Measurements from ENCODE around the gene TRIM27.
"Not testable (repeated sequence)": the region's sequence is repeated elsewhere in the genome, so short reads cannot be mapped to it uniquely, and the experiment has no call there.

Gene TRIM27

GRCh38 chr6:28895131-28895812, 28.5 kb downstream of the TRIM27 start:
- peak; percentile 98 for DNase-seq

DNA sequence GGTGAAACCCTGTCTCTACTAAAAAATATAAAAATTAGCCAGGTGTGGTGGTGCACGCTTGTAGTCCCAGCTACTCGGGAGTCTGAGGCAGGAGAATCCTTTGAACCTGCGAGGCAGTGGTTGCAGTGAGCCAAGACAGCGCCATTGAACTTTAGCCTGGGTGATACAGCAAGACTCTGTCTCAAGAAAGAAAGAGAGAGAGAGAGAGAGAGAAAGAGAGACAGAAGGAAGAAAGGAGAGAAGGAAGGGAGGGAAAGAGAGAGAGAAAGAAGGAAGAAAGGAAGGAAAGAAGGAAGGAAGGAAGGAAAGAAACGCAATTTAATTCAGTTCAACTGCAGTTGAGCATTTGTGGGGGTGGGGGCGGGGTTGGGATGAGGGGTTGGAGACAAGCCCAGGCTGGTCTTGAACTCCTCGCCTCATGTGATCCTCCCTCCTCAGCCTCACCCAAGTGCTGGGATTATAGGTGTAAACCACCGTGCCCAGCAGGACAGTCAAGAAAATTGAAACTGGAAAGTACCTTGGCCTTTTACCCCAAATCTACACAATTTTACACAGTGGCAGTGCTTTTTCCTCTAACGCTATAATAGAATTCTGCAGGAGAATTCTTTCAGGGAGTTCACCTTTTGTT, 30.5 kb downstream of the TRIM27 start:
- no peak for DNase-seq

GRCh38 chr6:28892525-28892924, 31.3 kb downstream of the TRIM27 start:
- no peak for DNase-seq

DNA sequence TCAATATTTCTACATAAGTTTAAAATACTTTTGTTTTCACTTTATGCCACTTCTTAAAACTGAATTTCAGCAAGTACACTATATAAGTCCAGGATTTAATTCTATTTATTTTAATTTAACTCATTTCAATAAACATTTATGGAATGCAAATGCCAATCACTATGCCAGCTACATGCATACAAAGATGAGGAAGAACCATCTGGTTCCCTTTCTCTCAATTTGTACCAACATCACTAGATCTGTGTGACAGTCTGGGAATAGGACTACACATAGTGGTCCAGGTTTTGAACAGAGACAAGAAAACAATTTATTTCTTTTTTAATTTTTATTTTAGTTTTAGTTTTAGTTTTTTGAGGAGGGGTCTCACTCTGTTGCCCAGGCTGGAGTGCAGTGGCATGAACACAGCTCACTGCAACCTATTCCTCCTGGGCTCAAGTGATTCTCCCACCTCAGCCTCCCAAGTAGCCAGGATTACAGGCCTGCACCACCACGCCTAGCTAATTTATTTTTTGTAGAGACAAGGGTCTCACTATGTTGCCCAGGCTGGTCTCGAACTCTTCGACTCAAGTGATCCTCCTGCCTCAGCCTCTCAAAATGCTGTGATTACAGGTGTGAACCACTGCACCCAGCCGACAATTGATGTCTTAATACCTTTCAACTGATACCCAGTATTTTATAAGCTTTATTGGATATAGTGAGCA, 35.8 kb downstream of the TRIM27 start:
- no peak for DNase-seq

DNA sequence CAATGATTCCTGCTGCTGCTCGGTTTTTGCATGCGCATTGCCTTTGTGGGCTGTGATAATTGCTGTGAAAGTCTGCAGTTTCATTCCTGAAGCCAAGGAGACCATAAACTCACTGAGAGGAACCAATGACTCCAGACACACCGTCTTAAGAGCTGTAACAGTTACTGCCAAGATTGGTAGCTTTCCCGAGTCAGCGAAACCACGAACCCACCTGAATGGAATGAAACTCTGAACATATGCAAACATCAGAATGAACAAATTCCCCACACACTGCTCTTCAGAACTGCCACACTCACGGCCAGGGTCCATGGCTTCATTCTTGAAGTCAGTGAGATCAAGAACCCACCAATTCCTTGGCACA, 37.7 kb downstream of the TRIM27 start:
- no peak for DNase-seq

DNA sequence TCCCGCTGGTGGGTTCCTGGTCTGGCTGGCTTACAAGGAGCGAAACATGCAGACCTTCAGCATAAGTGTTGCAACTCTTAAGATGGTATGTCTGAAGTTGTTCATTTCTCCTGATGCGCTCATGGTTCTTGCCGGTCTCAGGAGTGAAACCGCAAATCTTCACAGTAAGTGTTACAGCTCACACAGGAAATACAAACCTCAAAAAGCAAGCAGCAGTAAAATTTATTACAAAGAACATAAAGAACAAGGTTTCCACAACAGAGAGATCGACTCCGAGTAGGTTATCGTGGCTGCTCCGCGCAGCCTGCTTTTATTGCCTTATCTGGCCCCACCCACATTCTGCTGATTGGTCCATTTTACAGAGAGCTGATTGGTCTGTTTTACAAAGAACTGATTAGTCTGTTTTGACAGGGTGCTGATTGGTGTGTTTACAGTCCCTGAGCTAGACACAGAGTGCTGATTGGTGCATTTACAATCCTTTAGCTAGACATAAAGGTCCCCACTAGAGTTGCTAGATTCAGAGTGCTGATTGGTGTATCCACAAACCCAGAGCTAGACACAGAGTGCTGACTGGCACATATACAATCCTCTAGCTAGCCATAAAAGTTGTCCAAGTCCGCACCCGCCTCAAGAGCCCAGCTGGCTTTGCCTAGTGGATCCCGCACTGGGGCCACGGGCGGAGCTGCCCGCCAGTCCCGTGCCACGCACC, 39.2 kb downstream of the TRIM27 start:
- DNase-seq: no peak

GRCh38 chr6:28880894-28881780, 42.6 kb downstream of the TRIM27 start:
- DNase-seq: peak; percentile 84 to 87

GRCh38 chr6:28880519-28880893, 43.3 kb downstream of the TRIM27 start:
- DNase-seq: peak in 1 of 2 experiments; percentile 19

GRCh38 chr6:28876710-28877109, 47.1 kb downstream of the TRIM27 start:
- DNase-seq: no peak

DNA sequence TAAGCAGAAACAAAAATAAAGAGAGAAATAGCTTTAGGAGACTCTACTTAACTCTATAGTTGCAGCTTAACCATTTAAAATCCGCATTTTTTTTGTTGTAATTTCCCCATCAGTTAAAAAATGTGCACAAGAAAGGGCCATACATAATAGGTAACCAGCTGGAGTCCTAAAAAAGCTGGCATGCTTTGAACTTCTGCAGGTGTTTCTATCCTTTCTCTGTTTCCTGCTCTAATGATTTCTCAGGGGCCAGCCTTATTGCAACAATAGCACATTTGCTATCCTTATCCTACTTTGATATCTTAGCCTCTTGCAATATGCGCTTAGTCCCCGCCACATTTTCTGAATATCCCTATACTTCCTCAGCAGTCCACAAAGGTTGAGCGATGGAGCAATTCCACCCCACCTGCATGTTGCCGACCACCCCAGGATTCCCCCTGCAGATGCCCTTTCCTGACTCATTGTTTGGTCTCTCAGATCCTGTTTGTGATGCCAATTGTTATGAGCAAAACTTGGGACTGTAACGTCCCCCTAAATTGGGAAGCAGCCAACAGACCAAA, 48.5 kb downstream of the TRIM27 start:
- no peak for DNase-seq

DNA sequence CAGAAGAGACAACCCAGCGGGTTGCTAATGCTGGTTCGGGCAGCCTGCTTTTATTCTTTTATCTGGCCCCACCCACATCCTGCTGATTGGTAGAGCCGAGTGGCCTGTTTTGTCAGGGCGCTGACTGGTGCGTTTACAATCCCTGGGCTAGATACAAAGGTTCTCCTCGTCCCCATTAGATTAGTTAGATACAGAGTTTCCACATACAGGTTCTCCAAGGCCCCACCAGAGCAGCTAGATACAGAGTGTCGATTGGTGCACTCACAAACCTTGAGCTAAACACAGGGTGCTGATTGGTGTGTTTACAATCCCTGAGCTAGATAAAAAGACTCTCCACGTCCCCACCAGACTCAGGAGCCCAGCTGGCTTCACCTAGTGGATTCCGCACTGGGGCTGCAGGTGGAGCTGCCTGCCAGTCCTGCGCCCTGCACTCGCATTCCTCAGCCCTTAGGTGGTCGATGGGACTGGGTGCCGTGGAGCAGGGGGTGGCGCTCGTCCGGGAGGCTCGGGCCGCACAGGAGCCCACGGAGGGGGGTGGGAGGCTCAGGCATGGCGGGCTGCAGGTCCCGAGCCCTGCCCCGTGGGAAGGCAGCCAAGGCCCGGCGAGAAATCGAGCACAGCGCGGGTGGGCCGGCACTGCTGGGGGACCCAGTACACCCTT, 51.5 kb downstream of the TRIM27 start:
- not testable (repeated sequence) for DNase-seq

- DNase-seq: no peak
Observed at GRCh38 chr6:28871335-28872156, 52.2 kb downstream of the TRIM27 start.

DNA sequence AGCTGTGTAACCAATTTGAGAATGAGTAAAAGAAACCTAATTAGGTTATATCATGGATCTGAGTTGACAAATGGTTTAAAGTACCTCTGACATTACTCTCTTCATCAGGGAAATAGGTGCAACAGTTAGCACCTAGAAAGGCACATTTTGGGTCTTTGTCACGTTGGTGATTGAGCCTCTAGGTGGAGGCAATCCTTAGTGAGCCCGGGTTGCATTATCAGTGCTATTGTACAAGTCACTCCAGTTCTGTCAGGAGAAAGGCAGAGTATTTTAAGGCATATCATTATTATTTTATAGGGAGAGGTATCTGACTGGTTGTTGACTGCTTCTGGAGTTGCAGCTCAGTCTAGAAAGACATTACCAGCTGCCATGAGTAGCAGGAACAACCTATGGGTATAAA, 54.9 kb downstream of the TRIM27 start:
- DNase-seq: no peak

- DNase-seq: no peak
Observed at GRCh38 chr6:28867086-28867409, 56.7 kb downstream of the TRIM27 start.

DNA sequence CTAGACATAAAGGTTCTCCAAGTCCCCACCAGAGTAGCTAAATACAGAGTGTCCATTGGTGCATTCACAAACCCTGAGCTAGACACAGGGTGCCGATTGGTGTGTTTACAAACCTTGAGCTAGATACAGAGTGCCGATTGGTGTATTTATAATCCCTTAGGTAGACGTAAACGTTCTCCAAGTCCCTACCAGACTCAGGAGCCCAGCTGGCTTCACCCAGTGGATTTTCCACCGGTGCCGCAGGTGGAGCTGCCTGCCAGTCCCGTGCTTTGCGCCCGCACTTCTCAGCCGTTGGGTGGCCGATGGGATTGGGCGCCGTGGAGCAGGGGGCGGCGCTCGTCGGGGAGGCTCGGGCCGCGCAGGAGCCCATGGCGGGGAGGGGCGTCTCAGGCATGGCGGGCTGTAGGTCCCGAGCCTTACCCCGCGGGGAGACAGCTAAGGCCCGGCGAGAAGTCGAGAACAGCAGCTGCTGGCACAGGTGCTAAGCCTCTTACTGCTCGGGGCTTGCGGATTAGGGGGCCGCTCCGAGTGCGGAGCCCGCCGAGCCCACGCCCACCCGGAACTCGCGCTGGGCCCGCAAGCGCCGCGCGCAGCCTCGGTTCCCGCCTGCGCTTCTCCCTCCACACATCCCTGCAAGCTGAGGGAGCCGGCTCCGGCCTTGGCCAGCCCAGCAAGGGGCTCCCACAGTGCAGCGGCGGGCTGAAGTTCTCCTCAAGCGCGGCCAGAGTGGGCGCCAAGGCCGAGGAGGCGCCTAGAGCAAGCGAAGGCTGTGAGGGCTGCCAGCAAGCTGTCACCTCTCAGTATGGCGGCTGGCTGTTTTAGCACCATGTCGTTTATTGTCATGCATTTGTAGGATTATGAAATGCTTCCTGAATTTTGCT, 57.3 kb downstream of the TRIM27 start:
- DNase-seq: peak; percentile 33 to 72

- peak; percentile 85 to 92 for DNase-seq
Observed at GRCh38 chr6:28865401-28866204, 58.2 kb downstream of the TRIM27 start.

- no peak for DNase-seq
Observed at GRCh38 chr6:28864326-28864923, 59.4 kb downstream of the TRIM27 start.

DNA sequence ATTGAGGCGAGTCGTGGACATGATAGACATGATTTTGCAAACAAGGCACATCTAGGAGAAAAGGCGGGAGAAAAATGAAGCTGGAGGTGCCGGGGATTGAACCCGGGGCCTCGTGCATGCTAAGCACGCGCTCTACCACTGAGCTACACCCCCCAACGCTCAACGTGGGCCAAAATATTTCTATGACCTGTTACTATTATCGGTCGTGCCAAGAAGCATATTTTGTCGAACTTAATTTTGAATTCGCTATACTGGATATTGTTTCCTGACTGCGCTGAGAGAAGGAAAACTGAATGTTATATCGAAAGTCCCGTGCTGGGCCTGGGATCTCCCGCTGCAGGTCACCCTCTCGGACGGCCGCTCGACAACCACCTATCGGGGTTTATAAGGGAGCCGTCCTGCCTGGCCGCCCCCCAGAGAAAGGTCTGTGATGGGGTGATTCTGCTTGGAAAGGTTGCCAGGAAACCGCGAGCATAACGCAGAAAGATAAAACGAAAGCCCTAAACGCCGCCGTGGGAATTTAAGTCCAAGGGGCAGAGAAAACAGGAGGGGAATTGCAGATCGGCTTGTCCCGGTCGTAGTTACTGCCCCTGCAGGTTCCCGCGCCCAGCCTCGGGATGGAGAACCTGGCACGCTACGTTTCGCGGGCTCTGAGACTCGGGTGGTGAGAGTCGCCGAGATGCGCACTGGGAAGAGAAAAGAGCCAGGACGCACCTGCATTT, 60.0 kb downstream of the TRIM27 start:
- peak; percentile 82 to 83 for DNase-seq
